Measurements from ENCODE around the gene FANCC.

FANCC gene

DNA sequence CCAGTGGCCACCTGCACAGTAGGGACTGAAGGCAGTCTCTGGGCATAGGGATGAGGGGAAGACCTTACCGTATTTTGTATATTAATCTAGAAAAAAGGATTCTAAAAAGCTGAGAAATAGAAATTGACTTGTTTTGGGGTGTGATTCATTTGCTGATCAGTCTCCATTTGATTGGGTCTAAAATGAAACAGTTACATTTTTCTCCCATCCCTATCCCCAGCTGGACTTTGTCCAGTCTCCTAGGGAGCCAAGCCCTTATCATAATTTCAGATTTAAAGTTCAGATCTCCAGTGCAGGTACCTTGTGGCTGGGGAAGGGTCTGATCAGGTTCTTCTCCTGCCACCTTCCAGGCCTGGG, 240.8 kb downstream of the FANCC start:
- H3K4me3 ChIP-seq (ENCODE audit: control insufficient read depth, low read depth, low read length): no peak overlapping the region
- no peak for TF ChIP-seq CTCF (IDR thresholded peaks at IDR 0.05; ENCODE audit: control insufficient read depth, insufficient read depth, low read depth, low read length, missing control alignments)
- no peak for DNase-seq (ENCODE audit: low read depth)

DNA sequence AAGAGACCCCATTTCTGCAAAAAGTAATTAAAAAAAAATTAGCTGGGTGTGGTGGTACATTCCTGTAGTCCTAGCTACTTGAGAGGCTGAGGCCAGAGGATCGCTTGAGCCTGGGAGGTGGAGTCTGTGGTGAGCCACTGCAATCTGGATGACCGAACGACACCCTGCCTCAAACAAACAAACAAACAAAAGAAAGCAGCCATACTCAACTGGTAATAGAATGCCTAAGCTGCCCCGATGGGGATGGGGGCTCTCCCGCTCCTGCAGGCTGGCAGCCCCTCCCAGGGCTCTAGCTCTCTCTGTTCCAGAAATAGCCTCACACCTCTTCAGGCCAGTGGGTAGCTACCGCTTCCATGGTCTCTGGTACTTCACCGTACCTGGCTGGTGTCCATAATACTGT, 241.8 kb downstream of the FANCC start:
- no peak for TF ChIP-seq CTCF (IDR thresholded peaks at IDR 0.05; ENCODE audit: control insufficient read depth, insufficient read depth, low read depth, low read length, missing control alignments)
- H3K4me3 ChIP-seq (ENCODE audit: control insufficient read depth, low read depth, low read length): no peak overlapping the region
- no peak for DNase-seq (ENCODE audit: low read depth)

GRCh38 chr9:95074632-95075031, 242.9 kb downstream of the FANCC start:
- DNase-seq (ENCODE audit: low read depth): no peak
- H3K4me3 ChIP-seq (ENCODE audit: control insufficient read depth, low read depth, low read length): no peak overlapping the region
- no peak for TF ChIP-seq CTCF (IDR thresholded peaks at IDR 0.05; ENCODE audit: control insufficient read depth, insufficient read depth, low read depth, low read length, missing control alignments)

GRCh38 chr9:95073918-95074317, 243.6 kb downstream of the FANCC start:
- no peak for TF ChIP-seq CTCF (IDR thresholded peaks at IDR 0.05; ENCODE audit: control insufficient read depth, insufficient read depth, low read depth, low read length, missing control alignments)
- no peak overlapping the region for H3K4me3 ChIP-seq (ENCODE audit: control insufficient read depth, low read depth, low read length)
- DNase-seq (ENCODE audit: low read depth): no peak

GRCh38 chr9:95073042-95073607, 244.4 kb downstream of the FANCC start:
- no peak for DNase-seq (ENCODE audit: low read depth)
- TF ChIP-seq CTCF (IDR thresholded peaks at IDR 0.05; ENCODE audit: control insufficient read depth, insufficient read depth, low read depth, low read length, missing control alignments): peak; percentile 46
- H3K4me3 ChIP-seq (ENCODE audit: control insufficient read depth, low read depth, low read length): no peak overlapping the region

DNA sequence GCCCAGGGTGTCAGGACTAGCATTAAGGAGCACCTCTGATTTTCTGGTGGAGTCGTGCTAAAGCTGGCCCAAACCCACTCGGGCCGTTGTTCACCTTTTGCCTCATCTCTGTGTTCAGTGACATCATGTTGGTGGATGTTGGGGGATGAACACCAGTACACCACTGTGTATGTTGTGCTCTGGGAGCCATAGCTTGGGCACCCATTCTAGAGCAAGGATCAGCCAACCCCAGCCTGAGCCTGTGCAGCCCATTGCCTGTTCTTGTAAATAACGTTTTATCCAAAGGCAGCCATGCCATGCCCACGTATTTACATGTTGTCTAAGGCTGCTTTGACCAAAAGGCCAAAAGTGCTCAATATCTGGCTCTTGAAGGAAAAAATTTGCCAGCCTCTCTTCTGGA, 245.6 kb downstream of the FANCC start:
- DNase-seq (ENCODE audit: low read depth): no peak
- TF ChIP-seq CTCF (IDR thresholded peaks at IDR 0.05; ENCODE audit: control insufficient read depth, insufficient read depth, low read depth, low read length, missing control alignments): no peak
- no peak overlapping the region for H3K4me3 ChIP-seq (ENCODE audit: control insufficient read depth, low read depth, low read length)

- no peak for DNase-seq (ENCODE audit: low read depth)
- H3K4me3 ChIP-seq (ENCODE audit: control insufficient read depth, low read depth, low read length): no peak overlapping the region
- TF ChIP-seq CTCF (IDR thresholded peaks at IDR 0.05; ENCODE audit: control insufficient read depth, insufficient read depth, low read depth, low read length, missing control alignments): no peak
Observed at GRCh38 chr9:95071450-95071849, 246.1 kb downstream of the FANCC start.
